ENCODE results near the gene KMO.

- TF ChIP-seq, protein P1, sequence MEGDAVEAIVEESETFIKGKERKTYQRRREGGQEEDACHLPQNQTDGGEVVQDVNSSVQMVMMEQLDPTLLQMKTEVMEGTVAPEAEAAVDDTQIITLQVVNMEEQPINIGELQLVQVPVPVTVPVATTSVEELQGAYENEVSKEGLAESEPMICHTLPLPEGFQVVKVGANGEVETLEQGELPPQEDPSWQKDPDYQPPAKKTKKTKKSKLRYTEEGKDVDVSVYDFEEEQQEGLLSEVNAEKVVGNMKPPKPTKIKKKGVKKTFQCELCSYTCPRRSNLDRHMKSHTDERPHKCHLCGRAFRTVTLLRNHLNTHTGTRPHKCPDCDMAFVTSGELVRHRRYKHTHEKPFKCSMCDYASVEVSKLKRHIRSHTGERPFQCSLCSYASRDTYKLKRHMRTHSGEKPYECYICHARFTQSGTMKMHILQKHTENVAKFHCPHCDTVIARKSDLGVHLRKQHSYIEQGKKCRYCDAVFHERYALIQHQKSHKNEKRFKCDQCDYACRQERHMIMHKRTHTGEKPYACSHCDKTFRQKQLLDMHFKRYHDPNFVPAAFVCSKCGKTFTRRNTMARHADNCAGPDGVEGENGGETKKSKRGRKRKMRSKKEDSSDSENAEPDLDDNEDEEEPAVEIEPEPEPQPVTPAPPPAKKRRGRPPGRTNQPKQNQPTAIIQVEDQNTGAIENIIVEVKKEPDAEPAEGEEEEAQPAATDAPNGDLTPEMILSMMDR (conservative IDR thresholded peaks at IDR 0.05; ENCODE audit: low read depth in 2 of 2), result no peak
- TF ChIP-seq EZH2 (IDR thresholded peaks at IDR 0.05; ENCODE audit: low read depth, unreplicated experiment) (no peak), CREB1 (CRISPR knock-in tag; IDR thresholded peaks at IDR 0.05; ENCODE audit: low read depth) (no peak), STAT1 (IDR thresholded peaks at IDR 0.05; ENCODE audit: unreplicated experiment) (no peak), NANOG (IDR thresholded peaks at IDR 0.05; ENCODE audit: borderline replicate concordance) (no peak)
- TF ChIP-seq, protein P2, sequence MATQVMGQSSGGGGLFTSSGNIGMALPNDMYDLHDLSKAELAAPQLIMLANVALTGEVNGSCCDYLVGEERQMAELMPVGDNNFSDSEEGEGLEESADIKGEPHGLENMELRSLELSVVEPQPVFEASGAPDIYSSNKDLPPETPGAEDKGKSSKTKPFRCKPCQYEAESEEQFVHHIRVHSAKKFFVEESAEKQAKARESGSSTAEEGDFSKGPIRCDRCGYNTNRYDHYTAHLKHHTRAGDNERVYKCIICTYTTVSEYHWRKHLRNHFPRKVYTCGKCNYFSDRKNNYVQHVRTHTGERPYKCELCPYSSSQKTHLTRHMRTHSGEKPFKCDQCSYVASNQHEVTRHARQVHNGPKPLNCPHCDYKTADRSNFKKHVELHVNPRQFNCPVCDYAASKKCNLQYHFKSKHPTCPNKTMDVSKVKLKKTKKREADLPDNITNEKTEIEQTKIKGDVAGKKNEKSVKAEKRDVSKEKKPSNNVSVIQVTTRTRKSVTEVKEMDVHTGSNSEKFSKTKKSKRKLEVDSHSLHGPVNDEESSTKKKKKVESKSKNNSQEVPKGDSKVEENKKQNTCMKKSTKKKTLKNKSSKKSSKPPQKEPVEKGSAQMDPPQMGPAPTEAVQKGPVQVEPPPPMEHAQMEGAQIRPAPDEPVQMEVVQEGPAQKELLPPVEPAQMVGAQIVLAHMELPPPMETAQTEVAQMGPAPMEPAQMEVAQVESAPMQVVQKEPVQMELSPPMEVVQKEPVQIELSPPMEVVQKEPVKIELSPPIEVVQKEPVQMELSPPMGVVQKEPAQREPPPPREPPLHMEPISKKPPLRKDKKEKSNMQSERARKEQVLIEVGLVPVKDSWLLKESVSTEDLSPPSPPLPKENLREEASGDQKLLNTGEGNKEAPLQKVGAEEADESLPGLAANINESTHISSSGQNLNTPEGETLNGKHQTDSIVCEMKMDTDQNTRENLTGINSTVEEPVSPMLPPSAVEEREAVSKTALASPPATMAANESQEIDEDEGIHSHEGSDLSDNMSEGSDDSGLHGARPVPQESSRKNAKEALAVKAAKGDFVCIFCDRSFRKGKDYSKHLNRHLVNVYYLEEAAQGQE (IDR thresholded peaks at IDR 0.05; ENCODE audit: unreplicated experiment), result no peak
Observed at GRCh38 chr1:241569848-241570247, 37.7 kb downstream of the KMO start.

Measured in GM23338 (cell line).